ENCODE measurements around the gene UNKL. TPM values are rescaled to one million over a fixed set of nuclear protein-coding genes. Genes with fewer than 3 reads are reported as not detected.

The UNKL gene
- total RNA-seq, 4 donors from 2014 or later = 31.8 to 38.8 (median 35.8) TPM

DNA sequence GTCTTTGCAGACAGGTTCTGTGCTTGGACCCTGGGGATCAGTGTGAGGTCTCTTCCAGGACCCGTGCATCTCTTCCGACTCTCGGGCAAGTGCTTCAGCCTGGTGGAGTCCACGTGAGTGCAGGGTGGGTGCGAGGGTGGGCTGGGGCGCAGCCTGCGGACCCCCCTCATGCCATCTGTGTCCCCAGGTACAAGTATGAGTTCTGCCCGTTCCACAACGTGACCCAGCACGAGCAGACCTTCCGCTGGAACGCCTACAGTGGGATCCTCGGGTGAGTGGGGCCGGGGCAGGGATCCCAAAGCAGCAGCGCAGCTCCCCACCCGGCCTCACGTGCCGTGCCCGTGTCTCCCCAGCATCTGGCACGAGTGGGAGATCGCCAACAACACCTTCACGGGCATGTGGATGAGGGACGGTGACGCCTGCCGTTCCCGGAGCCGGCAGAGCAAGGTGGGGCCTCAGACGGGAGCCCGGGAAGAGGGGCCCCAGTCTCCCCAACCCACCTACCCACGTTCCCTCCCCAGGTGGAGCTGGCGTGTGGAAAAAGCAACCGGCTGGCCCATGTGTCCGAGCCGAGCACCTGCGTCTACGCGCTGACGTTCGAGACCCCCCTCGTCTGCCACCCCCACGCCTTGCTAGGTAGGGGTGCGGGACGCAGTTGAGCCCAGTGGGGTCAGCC lies 52.7 kb downstream of the UNKL start:
- H3K4me3 ChIP-seq = no peak overlapping the region
- intact Hi-C loops (cut with DNase I; ENCODE audit: low total_unique reads) = no loop called here
- TF ChIP-seq POLR2A (IDR thresholded peaks at IDR 0.05) = no peak
- TF ChIP-seq, protein P1, sequence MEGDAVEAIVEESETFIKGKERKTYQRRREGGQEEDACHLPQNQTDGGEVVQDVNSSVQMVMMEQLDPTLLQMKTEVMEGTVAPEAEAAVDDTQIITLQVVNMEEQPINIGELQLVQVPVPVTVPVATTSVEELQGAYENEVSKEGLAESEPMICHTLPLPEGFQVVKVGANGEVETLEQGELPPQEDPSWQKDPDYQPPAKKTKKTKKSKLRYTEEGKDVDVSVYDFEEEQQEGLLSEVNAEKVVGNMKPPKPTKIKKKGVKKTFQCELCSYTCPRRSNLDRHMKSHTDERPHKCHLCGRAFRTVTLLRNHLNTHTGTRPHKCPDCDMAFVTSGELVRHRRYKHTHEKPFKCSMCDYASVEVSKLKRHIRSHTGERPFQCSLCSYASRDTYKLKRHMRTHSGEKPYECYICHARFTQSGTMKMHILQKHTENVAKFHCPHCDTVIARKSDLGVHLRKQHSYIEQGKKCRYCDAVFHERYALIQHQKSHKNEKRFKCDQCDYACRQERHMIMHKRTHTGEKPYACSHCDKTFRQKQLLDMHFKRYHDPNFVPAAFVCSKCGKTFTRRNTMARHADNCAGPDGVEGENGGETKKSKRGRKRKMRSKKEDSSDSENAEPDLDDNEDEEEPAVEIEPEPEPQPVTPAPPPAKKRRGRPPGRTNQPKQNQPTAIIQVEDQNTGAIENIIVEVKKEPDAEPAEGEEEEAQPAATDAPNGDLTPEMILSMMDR (IDR thresholded peaks at IDR 0.05 in 4 of 5, conservative IDR thresholded peaks at IDR 0.05 in 1 of 5) = no peak
- H3K27ac ChIP-seq = no peak overlapping the region
- in situ Hi-C loops (cut with MboI; ENCODE audit: low sequenced_read_pairs in 4 of 4) = loop anchor here in 1 of 4 donors (10.0 kb wide), 1 partner anchor 53 kb away; the partner anchor contains the start of gene UNKL
- no peaks in the 10 kb centered on the region for H3K27me3 ChIP-seq
- H3K9me3 ChIP-seq = no peaks in the 10 kb centered on the region
- H3K4me1 ChIP-seq = no peaks in the 10 kb centered on the region
- ATAC-seq (no peak), DNase-seq (no peak)
- peaks cover 3 to 48% of the 10 kb centered on the region in 2 donors for H3K36me3 ChIP-seq

DNA sequence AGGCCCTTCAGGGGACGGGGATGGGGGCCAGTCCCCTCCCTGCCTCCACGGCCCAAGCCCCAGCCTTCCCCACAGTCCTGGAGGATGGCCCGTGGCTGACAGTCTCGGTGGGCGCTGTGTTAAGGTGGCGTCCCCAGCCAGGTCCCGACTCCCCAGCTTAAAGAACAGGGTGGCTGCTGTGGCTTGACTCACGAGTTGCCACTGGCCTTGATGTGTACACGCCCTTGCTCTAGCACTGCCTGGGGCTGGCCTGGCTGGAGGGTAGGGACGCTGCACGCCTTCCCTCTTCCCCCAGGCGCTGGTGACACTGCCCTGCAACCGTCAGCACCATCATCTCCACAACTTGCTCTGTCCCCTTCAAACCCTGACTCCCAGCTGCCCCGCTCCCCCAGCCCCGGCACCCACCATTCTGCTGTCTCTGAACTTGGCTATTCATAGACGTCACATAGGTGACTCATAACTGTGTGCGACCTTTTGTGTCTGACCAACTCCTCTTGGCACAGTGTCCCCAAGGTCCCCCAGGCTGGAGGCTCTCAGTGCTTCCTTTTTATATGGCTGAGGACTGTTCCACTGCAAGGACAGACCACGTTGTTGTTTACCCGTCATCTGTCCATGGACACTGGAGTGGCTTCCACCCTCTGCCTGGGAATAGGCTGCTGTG lies 56.5 kb downstream of the UNKL start:
- DNase-seq (no peak), ATAC-seq (peak; percentile 25 to 57)
- intact Hi-C loops (cut with DNase I; ENCODE audit: low total_unique reads) (no loop called here), in situ Hi-C loops (cut with MboI; ENCODE audit: low sequenced_read_pairs in 4 of 4) (no loop called here)
- no peak for TF ChIP-seq POLR2A (IDR thresholded peaks at IDR 0.05)
- TF ChIP-seq, protein P1 (IDR thresholded peaks at IDR 0.05 in 4 of 5, conservative IDR thresholded peaks at IDR 0.05 in 1 of 5) = no peak
- Histone ChIP-seq H3K4me1 (peaks cover 2 to 25% of the 10 kb centered on the region in 2 donors), H3K4me3 (no peak overlapping the region), H3K36me3 (peaks cover 0 to 17% of the 10 kb centered on the region in 2 donors), H3K9me3 (no peaks in the 10 kb centered on the region), H3K27ac (peak overlapping the region in 1 of 4 donors; percentile 10), H3K27me3 (no peaks in the 10 kb centered on the region)

DNA sequence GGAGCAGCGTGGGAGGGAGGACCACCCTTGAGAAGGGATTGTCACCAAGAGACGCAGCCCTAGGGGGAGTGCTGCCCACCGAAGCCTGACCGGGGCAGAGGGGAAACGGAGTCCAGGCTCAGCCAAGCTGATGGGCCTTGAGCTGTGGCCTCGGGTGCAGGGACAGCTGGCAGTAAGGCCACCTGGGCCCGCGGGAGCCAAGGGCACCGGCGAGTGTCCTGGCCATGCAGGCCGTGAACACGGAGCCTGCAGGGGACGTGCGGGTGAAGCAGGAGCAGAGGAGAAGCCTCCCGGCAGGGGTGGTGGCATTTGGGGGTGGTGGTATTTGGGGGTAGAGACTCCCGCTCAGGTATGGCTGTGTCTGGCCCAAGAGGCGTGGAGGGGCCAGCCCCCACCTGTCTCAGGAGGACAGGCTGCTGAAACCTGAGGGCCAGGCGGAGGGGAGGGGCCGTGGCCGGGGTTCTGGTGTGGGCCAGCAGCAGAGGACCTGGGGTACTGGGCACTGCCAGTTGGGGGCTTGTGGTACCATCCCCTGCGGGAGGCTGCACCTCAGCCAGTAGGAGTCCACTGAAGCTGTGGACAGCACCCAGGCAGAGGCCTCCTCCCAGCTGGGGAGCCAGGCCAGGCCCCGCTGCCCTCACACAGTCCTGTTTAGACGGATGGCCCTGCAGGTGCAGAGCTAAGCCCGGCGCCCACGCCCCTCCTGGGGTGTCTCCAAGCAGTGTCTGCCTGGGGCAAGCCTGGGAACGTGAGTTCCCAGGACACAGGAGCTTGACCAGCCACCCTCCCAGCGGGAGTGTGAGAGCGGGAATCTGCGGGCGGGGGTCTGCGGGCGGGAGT lies 58.2 kb downstream of the UNKL start:
- no peak for ATAC-seq
- no peaks in the 10 kb centered on the region for H3K27me3 ChIP-seq
- intact Hi-C loops (cut with DNase I; ENCODE audit: low total_unique reads) = no loop called here
- H3K4me3 ChIP-seq = no peak overlapping the region
- TF ChIP-seq, protein P1 (IDR thresholded peaks at IDR 0.05 in 4 of 5, conservative IDR thresholded peaks at IDR 0.05 in 1 of 5) = no peak
- TF ChIP-seq POLR2A (IDR thresholded peaks at IDR 0.05) = no peak
- no peaks in the 10 kb centered on the region for H3K9me3 ChIP-seq
- no peak overlapping the region for H3K27ac ChIP-seq
- no peaks in the 10 kb centered on the region for H3K36me3 ChIP-seq
- no peak for DNase-seq
- in situ Hi-C loops (cut with MboI; ENCODE audit: low sequenced_read_pairs in 4 of 4) = no loop called here
- peaks cover 9 to 35% of the 10 kb centered on the region in 2 donors for H3K4me1 ChIP-seq

DNA sequence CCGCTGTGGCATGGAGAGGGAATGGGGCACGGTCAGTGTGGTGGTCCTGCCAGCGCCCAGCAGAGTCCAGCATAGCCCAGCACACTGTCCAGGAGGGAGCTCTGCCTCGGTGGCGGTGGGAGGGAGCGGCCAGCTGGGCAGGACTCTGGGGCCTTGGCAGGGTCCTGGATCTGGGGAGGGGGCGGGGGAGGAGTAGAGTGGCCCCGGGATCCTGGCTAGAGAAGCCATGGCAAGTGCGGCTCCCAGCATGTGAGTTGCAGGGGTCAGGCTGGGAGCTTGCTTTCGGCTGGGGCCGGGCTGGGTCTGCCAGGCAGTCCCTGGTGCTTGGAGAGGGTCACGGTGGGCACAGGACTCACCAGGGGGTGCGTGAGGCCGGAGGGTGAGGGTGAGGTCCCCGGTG lies 58.9 kb downstream of the UNKL start:
- H3K4me1 ChIP-seq = peaks cover 15 to 41% of the 10 kb centered on the region in 2 donors
- no peak for ATAC-seq
- H3K27ac ChIP-seq = no peak overlapping the region
- no peak for DNase-seq
- H3K4me3 ChIP-seq = no peak overlapping the region
- peaks cover 0 to 1% of the 10 kb centered on the region in 2 donors for H3K36me3 ChIP-seq
- TF ChIP-seq, protein P1 (IDR thresholded peaks at IDR 0.05 in 4 of 5, conservative IDR thresholded peaks at IDR 0.05 in 1 of 5) = no peak
- TF ChIP-seq POLR2A (IDR thresholded peaks at IDR 0.05) = no peak
- no peaks in the 10 kb centered on the region for H3K9me3 ChIP-seq
- in situ Hi-C loops (cut with MboI; ENCODE audit: low sequenced_read_pairs in 4 of 4) (no loop called here), intact Hi-C loops (cut with DNase I; ENCODE audit: low total_unique reads) (no loop called here)
- no peaks in the 10 kb centered on the region for H3K27me3 ChIP-seq
